Suppressor macrophage (primary cell): ENCODE results near the gene SEC24A.
"Not testable (repeated sequence)": the region's sequence is repeated elsewhere in the genome, so short reads cannot be mapped to it uniquely, and the experiment has no call there.

Experiments
- DNase-seq, 4 experiments: peaks; one replicate each; pipeline ENCODE4 v3.0.0-alpha.2; 2020 to 2022

The SEC24A gene

GRCh38 chr5:134749415-134749814 is 100.8 kb downstream of the SEC24A start:
- DNase-seq: no peak

GRCh38 chr5:134758176-134758503 is 109.6 kb downstream of the SEC24A start:
- no peak for DNase-seq

GRCh38 chr5:134758504-134759341 is 110.1 kb downstream of the SEC24A start, which contains the start of gene DDX46:
Gene DDX46 (plus strand): TSS chr5:134758779. CDS start chr5:134758939, 160 bp downstream.
- peak; percentile 95 to 97 (median 96) for DNase-seq

GRCh38 chr5:134767528-134768291 is 119.1 kb downstream of the SEC24A start:
- DNase-seq: not testable (repeated sequence)

GRCh38 chr5:134769206-134769605 is 120.6 kb downstream of the SEC24A start:
- peak in 1 of 4 experiments; percentile 7 for DNase-seq

GRCh38 chr5:134772461-134773125 is 124.0 kb downstream of the SEC24A start:
- DNase-seq: peak; percentile 20 to 66 (median 54)

GRCh38 chr5:134777366-134777765 is 128.8 kb downstream of the SEC24A start:
- DNase-seq: peak in 1 of 4 experiments; percentile 5
